ENCODE results near the gene ZNF362.
"Not testable (repeated sequence)": the region's sequence is repeated elsewhere in the genome, so short reads cannot be mapped to it uniquely, and the experiment has no call there.

Gene ZNF362

DNA sequence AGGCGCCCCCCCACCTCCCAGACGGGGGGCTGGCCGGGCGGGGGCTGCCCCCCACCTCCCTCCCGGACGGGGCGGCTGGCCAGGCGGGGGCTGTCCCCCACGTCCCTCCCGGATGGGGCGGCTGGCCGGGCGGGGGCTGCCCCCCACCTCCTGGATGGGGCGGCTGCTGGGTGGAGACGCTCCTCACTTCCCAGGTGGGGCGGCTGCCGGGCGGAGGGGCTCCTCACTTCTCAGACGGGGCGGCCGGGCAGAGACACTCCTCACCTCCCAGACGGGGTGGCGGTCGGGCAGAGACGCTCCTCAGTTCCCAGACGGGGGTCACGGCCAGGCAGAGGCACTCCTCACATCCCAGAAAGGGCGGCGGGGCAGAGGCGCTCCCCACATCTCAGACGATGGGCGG lies 53.1 kb downstream of the ZNF362 start:
- DNase-seq = not testable (repeated sequence)

DNA sequence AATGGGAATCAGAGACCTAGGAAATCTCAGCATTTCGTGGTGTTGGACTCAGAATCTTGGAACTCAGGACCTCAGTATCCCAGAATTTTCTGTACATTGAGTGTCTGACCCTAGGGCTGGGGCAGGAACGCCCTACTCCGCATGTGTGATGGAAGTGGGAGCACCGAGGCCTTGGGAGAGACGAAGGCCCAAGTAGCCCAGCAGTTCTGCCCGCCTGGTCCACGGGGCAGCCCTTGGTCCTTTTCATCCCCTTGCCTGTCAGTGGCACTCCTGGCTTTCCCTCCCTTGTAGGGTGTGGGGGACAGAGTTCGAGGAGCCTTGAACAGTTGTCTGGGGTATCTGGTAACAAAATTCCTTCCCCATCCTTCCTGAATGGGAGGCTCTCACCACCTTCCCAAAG lies 54.4 kb downstream of the ZNF362 start:
- no peak for DNase-seq

- DNase-seq = no peak
Measured at GRCh38 chr1:33311706-33312412, 55.6 kb downstream of the ZNF362 start.

GRCh38 chr1:33312413-33312749 lies 56.1 kb downstream of the ZNF362 start:
- DNase-seq = no peak

DNA sequence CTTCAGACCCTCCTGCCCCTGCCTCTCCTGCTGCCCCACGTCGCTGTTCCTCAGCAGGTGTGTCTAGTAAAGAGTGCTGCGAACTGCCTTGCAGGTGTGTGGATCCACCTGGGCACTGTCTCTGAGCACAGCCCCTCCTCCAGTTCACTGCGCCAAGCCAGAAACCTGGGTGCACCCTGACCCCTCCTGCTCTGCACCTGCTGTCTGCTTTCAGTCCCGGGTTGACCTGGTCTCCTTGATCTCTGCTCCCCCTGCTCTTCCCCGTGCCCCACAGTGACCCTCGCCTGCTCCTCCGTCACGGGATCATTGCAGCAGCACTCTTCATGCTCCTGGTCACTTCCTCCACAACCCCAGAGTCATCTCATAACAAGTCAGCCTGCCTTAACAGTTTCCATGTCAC lies 58.1 kb downstream of the ZNF362 start:
- no peak for DNase-seq

GRCh38 chr1:33316601-33317000 lies 60.3 kb downstream of the ZNF362 start:
- DNase-seq = no peak

GRCh38 chr1:33317354-33317753 lies 61.1 kb downstream of the ZNF362 start:
- no peak for DNase-seq

GRCh38 chr1:33317946-33318345 lies 61.7 kb downstream of the ZNF362 start:
- no peak for DNase-seq

- no peak for DNase-seq
Measured at GRCh38 chr1:33319186-33319948, 63.1 kb downstream of the ZNF362 start.

- no peak for DNase-seq
Measured at GRCh38 chr1:33319949-33320618, 63.8 kb downstream of the ZNF362 start.

DNA sequence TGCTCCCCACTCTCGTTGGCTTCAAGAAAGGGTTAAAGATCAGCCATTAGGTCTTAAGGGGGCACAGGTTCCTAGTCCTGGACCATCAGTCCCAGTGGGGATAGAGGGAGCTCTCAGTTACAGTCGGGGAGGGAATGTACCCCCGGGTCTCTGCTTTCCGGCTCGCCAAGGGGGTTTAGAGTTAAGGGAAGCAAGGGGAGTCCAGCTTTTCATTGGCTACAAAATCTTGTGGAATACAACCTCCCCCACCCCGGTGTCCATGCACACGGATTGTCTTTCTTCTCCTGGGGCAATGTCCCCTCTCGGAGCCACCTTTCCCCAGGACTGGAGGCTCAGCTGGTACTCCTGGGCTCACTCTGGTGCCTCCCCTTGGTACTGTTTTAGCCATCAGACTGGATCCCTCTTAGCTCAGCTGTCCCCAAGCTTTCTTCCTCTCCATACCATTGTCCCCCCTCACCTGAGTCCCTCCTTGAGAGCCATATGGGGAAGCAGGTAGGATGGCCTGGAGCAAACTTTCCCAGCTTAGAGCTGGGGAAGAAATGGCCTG lies 64.4 kb downstream of the ZNF362 start, which contains the start of gene A3GALT2:
Gene A3GALT2 (minus strand): TSS at position 480 of the 547 bp plus-strand sequence. CDS start 0 bp downstream, at position 480.
- no peak for DNase-seq

DNA sequence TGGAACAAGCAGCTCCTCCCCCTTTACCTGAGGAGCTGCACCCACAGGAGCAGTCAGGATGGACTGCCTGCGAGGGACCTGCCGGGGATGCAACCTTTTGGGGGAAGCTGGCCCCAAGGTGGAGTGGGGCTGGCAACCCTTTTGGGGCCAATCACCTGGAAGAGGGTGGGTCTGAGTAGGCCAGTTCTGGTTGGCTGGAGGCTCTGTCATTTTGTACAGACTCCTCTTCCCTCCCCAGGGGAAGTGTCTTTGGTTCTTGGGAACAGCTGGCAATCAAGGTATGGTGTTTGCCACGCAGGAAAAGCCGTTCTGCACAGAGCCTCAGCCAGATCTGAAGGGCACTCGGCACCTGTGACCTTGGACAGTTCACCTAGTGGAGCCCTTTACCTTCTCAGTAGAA lies 64.9 kb downstream of the ZNF362 start:
- no peak for DNase-seq

- DNase-seq = no peak
Measured at GRCh38 chr1:33322109-33322508, 65.8 kb downstream of the ZNF362 start.

DNA sequence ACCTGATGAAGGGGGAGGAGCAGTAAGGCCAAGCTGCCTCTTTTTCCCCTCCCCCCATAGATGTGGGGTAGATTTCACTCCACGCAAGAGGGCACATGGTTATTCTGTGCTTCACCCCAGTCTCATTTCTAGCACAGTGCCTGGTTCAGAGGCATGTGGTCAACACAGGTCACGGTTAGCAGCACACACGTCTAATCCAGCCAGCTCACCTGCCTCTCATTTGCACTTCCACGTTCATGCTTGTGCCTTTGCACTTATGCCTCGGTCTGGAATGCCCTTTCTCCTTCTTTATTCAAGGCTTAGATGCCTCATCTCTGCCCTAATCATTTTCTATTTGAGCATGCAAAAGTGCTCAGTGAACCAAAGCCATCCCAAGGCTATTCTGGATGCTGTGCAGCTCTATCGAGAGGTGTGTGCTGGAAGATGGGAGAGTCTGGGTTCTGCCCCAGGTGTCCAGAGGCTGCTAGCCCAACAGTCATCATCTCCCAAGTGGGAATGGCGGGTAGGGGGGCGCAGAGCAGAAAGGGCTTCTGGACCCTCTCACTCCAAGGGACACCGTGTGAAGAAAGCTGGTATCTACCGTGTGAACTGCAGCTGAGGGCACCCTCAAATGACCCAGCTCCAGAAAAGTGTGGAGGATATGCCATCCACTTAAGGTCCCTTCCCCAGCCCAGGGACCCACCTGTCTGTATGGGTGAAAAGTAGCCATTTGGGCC lies 66.7 kb downstream of the ZNF362 start:
- DNase-seq = no peak

- no peak for DNase-seq
Measured at GRCh38 chr1:33323663-33324477, 67.6 kb downstream of the ZNF362 start.

DNA sequence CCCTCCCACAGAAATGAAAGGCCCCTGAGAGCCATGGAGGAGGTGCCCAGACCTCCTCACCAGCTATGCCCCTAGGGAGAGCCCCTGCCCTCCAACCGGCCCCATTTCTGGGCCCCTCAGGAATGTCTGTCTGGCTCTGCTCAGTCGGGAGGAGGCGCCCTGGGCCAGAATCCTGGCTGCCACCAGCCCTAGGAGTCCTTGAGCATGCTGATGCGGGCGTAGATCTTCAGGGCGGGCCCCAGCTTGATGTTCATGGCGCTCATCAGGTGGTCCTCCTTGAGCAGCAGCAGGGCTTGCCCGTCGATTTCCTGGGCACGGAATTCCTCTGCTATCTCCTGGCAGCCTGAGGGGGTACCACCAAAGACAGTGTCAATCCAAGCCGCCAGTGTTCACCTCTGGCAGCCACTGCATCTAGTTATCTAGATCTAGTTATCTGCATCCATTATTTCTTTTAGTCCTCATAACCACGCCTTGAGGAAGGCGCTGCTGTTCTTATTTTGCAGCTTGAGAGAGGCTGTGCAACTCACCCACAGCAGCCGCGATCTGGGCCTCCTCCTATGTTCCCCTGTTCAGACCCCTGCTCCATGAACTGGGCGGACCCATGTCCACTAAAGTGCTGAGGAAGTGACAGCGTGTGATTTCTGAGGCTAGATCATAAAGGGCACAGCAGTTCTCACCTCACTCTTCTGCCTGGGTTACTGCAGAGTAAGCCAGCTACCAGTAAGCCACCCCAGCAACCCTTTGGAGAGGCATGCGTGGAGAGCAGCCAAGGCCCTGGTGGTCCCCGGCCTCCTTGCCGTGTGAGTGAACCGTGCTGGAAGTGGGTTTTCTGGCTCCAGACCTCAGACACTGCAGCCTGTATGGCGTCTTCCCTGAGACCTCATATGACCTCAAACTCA lies 68.6 kb downstream of the ZNF362 start:
- DNase-seq = no peak

DNA sequence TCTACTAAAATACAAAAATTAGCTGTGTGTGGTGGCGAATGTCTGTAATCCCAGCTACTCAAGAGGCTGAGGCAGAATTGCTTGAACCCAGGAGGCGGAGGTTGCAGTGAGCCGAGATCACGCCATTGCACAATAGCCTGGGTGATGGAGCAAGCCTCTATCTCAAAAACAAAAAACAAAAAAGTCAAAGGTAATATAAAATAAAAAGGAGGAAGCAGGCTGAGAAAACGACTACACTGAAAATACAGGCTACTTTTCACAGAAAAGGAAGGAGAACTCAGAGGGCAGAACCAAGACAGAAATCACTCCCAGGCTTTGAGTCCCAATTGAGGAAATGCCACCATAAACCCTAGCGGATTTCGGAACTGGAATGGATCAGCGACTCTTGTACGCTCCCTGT lies 70.5 kb downstream of the ZNF362 start:
- DNase-seq = no peak

DNA sequence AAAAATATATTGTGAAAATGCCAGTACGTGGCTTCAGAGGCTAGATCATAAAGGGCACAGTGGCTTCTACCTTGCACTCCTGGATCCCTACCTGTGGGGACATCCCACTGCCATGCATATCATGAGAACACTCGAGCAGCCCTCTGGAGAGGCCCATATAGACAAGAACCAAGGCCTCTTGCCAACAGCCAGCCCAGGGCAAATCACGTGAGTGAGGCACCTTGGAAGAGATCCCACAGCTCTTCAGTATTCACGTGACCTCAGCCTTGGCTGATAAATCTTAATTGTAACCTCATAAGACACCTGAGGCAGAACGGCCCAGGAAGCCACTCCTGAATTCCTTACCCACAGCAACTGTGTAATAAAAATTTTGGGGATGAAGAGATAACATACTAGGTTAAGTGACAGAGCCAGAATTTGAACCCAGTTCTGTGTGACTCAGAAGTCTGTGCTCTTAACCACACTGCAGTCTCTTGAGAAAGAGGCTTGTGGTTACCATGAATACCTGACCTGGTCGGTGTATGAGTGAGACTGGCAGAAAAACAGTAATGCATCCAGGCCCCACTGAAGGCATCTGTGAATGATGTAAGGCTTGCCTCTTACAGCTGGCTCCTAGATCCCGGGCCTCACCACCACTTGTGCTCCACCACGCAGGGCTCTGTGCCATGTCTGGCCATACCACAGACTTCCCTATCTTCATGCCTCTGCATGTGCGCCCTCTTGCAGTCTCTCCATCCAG lies 71.5 kb downstream of the ZNF362 start:
- no peak for DNase-seq

- no peak for DNase-seq
Measured at GRCh38 chr1:33328817-33329216, 72.5 kb downstream of the ZNF362 start.

- DNase-seq = no peak
Measured at GRCh38 chr1:33329600-33330305, 73.5 kb downstream of the ZNF362 start.

Data from stimulated activated naive CD4-positive, alpha-beta T cell treated with Interleukin-2 at 50 U/mL for 16 hours (primary cell).